WI38 (cell line): ENCODE results near the gene HBG2.

ENCODE experiments used
- H3K4me3 ChIP-seq: 2 replicates; pipeline ENCODE4 v1.5.1; 2011; ENCODE audit warnings: low read depth, mild to moderate bottlenecking, control low read depth, low read length
- TF ChIP-seq, protein P1 (sequence below): IDR thresholded peaks from 2 replicates; pipeline ENCODE4 v1.5.1; 2012; ENCODE audit warnings: low read depth, mild to moderate bottlenecking, control low read depth, low read length

HBG2 gene

DNA sequence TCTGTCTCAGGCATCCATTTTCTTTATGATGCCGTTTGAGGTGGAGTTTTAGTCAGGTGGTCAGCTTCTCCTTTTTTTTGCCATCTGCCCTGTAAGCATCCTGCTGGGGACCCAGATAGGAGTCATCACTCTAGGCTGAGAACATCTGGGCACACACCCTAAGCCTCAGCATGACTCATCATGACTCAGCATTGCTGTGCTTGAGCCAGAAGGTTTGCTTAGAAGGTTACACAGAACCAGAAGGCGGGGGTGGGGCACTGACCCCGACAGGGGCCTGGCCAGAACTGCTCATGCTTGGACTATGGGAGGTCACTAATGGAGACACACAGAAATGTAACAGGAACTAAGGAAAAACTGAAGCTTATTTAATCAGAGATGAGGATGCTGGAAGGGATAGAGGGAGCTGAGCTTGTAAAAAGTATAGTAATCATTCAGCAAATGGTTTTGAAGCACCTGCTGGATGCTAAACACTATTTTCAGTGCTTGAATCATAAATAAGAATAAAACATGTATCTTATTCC is 26.1 kb upstream of the HBG2 start:
- H3K4me3 ChIP-seq = no peak overlapping the region
- TF ChIP-seq, protein P1, sequence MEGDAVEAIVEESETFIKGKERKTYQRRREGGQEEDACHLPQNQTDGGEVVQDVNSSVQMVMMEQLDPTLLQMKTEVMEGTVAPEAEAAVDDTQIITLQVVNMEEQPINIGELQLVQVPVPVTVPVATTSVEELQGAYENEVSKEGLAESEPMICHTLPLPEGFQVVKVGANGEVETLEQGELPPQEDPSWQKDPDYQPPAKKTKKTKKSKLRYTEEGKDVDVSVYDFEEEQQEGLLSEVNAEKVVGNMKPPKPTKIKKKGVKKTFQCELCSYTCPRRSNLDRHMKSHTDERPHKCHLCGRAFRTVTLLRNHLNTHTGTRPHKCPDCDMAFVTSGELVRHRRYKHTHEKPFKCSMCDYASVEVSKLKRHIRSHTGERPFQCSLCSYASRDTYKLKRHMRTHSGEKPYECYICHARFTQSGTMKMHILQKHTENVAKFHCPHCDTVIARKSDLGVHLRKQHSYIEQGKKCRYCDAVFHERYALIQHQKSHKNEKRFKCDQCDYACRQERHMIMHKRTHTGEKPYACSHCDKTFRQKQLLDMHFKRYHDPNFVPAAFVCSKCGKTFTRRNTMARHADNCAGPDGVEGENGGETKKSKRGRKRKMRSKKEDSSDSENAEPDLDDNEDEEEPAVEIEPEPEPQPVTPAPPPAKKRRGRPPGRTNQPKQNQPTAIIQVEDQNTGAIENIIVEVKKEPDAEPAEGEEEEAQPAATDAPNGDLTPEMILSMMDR = no peak

DNA sequence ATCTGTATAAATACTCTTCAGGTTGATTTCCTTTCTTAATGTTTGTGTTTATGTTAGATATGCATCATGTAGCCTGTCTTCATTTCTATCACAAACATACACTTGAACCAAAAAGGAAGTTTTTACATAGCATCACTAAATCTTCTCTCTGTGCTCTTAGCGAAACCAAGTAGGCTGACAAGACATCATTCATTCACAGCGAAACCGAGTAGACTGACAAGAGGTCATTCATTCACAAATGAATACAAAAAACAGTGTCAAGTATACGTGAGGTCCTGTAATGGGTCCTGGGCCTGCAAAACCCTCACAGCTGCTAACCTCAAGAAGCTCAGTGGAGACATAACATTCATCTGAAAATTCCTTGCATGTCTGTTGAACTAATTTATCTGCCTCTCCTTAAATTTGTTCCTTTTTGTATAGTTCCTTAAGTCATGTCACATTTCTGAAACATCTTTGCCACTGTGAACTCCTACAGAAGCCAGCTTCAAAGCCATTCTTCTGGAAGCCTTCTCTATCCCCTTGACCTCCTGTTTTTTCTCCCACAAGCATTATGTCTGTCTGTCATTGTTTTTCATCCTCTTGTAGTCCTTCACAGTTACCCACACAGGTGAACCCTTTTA is 25.0 kb upstream of the HBG2 start:
- TF ChIP-seq, protein P1 = no peak

DNA sequence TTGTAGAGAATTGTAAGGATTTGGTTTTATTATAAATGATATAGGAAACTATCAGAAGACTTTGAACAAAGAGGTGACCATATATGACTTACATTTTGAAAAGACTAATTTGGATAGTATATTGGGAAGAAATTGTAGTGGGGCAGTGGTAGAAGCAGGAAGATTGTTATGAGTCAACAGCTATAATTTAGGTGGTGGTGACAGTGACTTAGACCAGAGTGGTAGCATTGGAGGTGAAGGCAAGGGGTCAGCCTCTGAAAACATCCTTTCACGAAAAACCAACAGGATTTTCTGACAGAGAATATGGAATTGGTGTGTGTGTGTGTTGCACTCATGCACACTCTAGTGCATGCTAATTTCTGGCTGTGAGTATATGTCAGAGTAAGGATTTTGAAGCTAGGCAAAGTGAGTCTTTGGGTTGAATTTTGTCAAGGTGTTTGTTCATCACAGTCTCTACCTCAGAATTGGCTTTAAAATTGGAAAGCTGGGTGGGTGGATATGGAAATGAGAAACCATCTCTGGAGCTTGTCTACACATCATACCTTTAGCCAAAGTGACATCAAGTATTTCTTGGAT is 23.3 kb upstream of the HBG2 start:
- H3K4me3 ChIP-seq = no peak overlapping the region
- TF ChIP-seq, protein P1 = no peak

More for the DNA sequence above, 25.0 kb upstream of the HBG2 start:
- H3K4me3 ChIP-seq = no peak overlapping the region

DNA sequence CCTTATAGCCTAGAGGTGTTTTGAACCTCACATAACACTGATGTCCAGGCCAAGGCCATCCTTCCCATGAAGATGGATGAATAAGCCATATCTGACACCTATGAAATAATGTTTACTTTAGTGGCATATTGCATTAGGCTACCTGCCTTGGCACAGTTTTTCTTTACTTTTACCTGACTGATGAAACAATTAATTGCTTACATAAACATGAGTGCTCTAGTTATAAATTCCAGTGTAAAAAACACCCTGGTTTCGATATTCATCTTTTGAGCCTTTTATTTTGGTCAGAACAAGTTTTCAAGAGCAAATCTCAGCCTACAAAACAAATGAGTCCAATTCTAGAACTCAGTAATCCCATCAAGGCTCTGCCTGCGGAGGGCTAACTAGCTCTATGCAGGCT is 22.1 kb upstream of the HBG2 start:
- TF ChIP-seq, protein P1 = no peak

DNA sequence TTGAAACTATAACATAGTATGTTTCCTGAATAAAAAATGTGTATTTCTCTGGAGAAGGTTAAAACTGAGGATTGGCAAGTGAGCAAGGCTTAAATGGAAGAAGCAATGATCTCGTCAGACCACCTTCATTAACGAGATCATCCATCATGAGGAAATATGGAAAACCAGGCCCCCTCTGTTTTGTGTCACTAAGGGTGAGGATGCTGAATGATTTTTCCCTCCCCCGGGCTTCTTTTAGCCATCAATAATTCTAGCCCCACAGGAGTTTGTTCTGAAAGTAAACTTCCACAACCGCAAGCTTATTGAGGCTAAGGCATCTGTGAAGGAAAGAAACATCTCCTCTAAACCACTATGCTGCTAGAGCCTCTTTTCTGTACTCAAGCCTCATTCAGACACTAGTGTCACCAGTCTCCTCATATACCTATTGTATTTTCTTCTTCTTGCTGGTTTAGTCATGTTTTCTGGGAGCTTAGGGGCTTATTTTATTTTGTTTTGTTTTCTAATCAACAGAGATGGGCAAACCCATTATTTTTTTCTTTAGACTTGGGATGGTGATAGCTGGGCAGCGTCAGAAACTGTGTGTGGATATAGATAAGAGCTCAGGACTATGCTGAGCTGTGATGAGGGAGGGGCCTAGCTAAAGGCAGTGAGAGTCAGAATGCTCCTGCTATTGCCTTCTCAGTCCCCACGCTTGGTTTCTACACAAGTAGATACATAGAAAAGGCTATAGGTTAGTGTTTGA is 21.0 kb upstream of the HBG2 start:
- no peak overlapping the region for H3K4me3 ChIP-seq
- TF ChIP-seq, protein P1 = no peak

More for the DNA sequence above, 22.1 kb upstream of the HBG2 start:
- H3K4me3 ChIP-seq = no peak overlapping the region

DNA sequence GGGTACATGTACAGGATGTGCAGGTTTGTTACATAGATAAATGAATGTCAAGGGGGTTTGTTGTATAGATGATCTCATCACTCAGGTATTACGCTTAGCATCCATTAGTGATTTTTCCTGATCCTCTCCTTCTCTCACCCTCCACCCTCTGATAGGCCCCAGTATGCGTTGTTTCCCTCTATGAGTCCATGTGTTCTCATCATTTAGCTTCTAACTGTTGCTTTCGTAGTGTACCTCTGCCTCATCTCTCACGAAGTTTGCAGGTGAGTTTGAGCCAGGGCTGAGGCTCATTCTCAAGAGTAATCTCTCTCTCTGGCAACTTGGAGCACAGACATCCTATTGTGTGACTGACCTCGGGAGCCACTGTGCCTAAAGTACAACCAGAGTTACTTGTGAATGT is 19.8 kb upstream of the HBG2 start:
- TF ChIP-seq, protein P1 = no peak
- no peak overlapping the region for H3K4me3 ChIP-seq

DNA sequence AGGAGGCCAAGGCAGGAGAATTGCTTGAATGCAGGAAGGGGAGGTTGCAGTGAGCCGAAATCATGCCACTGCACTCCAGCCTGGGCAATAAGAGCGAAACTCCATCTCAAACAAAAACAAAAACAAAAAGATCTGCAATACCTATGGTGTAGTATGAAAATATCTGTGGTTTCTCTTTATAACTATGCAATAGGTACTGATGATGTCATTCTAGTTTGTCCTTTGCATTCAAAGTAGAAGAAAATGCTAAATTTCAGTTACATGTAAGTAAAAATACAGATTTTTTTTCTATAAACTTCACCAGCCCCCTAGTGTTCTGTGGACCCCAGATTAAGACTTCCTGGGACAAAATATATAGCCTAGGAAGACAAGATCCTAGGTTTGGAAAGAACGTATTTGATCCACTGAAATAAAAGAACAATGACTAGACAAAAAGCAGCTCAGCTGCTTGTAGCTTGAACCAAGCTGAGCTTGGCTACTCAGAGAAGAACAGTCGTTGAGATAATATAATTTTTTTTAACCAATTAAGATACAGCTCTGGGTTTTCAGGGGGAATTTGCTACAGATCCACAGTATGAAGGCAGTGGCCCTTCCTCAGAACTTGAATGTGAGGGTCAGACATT is 17.9 kb upstream of the HBG2 start:
- TF ChIP-seq, protein P1 = no peak
- H3K4me3 ChIP-seq = no peak overlapping the region
